Effector CD8-positive, alpha-beta T cell (primary cell): ENCODE data around the gene P2RX3.
A peak's percentile ranks its signal among the peaks of the same experiment; 100 is the strongest.
"Not testable (repeated sequence)": the region's sequence is repeated elsewhere in the genome, so short reads cannot be mapped to it uniquely, and the experiment has no call there.

Experiments used
- DNase-seq: peaks from one replicate; lab custom pipeline; 2025; lab: John Stamatoyannopoulos, UW

P2RX3 gene

GRCh38 chr11:57324886-57325734 is 13.0 kb upstream of the P2RX3 start, which contains the start of gene TNKS1BP1:
Gene TNKS1BP1, minus strand, starts transcription at chr11:57324952. Its CDS starts 3,067 bp downstream, at chr11:57321885.
- DNase-seq, result peak; percentile 81

- no peak for DNase-seq
Observed at GRCh38 chr11:57325735-57326048, 12.5 kb upstream of the P2RX3 start.

GRCh38 chr11:57327721-57328120 is 10.4 kb upstream of the P2RX3 start:
- DNase-seq, result no peak

DNA sequence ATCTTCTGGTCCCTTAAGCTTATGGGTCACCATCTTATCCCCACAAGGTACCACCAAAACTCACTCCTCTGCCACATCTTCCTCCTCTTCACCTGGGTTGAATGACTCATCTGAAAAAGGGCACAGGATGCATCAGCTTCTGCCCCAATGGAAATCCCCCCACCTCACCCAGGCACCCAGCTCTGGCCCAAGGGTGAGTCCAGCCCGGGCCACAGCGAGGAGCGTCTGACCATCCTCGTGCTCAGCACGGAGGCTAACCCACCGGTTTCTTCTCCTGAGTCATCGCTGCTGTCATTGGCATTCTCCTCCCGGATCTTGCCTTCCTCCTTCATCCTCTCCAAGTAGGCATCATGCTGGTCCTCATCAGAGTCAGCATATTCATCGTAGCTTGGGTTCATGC is 8.1 kb upstream of the P2RX3 start:
- no peak for DNase-seq

DNA sequence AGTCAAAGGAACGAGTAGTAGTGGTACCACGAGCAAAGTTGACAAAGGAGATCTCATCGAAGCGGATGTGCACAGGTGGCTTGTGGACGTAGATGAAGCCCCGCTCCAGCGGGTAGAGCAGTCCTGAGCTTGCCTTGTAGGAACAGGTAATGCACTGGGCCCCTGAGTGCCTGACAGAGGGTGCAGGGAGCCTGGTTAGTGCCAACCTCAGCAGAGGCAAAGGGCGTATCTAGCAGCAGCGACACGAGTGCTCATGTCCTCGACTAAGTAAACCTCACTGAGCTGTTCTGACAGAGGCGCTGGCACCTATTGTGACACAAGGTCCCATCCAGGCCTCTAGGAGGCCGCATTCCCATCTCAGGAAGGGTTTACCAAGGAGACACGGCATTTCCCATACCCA is 6.4 kb upstream of the P2RX3 start:
- no peak for DNase-seq

GRCh38 chr11:57332694-57333440 is 5.3 kb upstream of the P2RX3 start:
- no peak for DNase-seq

GRCh38 chr11:57335023-57335342 is 3.2 kb upstream of the P2RX3 start:
- no peak for DNase-seq

DNA sequence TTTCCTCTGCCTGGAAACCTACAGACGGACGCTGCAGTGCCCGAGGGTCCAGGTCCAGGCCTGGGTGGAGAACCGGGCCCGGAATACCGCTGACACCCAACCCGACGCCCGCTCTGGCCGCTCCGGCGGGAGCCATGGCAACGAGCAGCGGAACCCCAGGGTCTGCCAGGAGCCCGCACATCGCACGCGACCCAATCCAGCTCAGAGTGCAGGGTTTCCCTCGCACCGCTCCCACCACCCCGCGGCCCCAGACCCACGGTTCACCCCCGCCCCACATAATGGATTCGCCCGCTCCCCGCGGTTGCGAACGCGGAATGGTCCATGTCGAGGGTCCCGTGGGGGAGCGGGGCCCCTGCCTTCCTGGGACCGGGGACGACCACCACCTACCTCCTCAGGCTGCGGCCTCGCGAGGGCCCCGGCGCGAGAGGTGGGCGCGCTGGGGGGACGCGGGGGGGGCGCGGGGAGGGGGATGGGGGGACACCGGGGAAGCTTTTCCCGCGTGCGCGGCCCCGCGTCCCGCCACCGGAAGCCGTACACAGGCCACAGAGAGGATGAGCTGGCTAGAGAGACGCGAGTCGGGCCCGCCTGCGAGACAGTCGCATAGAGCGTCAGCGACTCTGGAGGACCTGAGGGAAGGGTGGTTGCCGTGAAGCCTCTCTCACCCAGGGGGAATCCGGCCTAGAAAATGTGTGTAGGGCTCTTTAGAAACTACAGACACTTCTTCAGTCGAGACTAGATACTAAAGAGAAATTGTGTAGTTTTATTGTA is 2.6 kb upstream of the P2RX3 start, which contains the start of gene SSRP1:
Gene SSRP1, minus strand, starts transcription at position 550 of the 768 bp plus-strand sequence. CDS start 771 bp downstream, outside the sequence.
- peak; percentile 74 for DNase-seq

GRCh38 chr11:57336111-57336666 is 2.0 kb upstream of the P2RX3 start:
- no peak for DNase-seq

GRCh38 chr11:57336856-57337255 is 1.3 kb upstream of the P2RX3 start:
- DNase-seq, result not testable (repeated sequence)

DNA sequence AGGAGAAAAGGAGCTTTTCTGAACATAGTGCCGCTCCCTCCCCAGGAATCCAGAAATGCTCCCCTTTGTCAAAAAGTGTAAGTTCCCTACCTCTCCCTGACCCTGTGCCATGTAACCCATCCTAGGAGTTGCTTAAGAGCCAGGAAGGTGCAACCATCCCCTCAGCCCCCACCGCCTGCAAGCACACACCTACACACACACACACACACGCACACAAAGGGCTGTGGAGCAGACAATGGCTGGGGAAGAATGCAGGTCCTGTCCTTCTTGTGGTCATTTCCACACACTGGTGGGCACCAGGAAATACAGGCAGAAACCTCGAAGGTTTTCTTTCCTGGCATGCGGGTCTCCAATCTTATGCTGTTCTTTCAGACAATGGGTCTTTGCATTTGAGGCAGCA is 1.2 kb downstream of the P2RX3 start:
- no peak for DNase-seq

- DNase-seq, result no peak
Observed at GRCh38 chr11:57340039-57340615, 2.0 kb downstream of the P2RX3 start.

- no peak for DNase-seq
Observed at GRCh38 chr11:57341250-57341808, 3.2 kb downstream of the P2RX3 start.

GRCh38 chr11:57342702-57343101 is 4.5 kb downstream of the P2RX3 start:
- no peak for DNase-seq

- DNase-seq, result no peak
Observed at GRCh38 chr11:57343825-57344224, 5.7 kb downstream of the P2RX3 start.

DNA sequence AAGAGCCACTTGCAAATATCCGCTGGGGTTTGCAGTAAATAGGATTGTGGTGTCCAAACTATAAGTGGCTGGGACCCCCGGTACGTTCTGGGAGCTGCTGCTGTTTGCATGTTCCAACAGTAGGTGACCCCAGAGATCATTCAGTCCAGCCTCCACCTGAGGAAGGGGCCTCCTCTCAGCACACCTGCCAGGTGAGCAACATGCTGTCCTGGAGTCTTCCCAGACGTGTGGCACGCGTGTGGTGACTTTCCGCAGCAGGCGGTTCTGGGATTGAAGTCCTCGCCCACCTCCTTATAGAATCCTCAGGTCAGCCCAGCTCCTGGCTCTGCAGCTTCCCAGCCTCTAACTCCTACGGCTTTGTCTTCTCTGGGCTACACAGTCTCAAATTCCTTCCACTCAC is 6.7 kb downstream of the P2RX3 start:
- no peak for DNase-seq

GRCh38 chr11:57345555-57346211 is 7.5 kb downstream of the P2RX3 start:
- peak; percentile 64 for DNase-seq

- DNase-seq, result no peak
Observed at GRCh38 chr11:57347336-57347735, 9.2 kb downstream of the P2RX3 start.

- no peak for DNase-seq
Observed at GRCh38 chr11:57348052-57348451, 9.9 kb downstream of the P2RX3 start.

DNA sequence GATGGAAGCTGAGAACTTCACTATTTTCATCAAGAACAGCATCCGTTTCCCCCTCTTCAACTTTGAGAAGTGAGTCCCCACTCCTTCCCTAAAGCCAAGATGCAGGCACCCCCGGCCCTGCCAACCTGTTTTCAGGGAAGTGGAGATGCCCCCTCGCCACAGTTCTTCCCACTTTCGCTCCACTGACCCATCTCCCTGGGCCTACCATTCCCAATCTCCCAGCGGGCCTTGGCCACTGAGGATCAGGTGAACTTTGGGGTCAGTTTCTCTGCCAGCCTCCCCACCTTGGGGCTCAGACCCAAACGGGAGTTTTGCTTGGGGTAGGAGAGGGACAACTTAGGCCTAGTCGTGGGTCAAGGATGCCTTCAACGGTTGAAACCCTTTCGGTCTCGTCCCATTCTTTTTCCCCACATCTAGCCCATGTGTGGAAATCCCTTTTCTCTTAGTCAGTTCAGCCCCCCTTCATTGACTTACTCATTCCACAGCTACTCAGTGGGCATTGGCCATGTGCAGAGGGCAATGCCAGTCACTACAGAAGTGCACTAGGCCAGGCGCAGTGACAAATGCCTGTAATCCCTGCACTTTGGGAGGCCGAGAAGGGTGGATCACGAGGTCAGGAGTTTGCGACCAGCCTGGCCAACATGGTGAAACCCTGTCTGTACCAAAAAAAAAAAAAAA is 10.6 kb downstream of the P2RX3 start:
- no peak for DNase-seq
